ENCODE results near the gene ORC2. TPM values are rescaled to one million over a fixed set of nuclear protein-coding genes. Genes with fewer than 3 reads are reported as not detected.

The ORC2 gene
- 33.7 to 38.3 TPM (median 37.5 TPM) in 3 replicates for total RNA-seq

- peak; percentile 88 to 97 for DNase-seq (ENCODE audit: low spot score in 2 of 2, unreplicated experiment in 2 of 2)
- H3K4me1 Mint-ChIP-seq, result peaks cover 47% of the 10 kb centered on the region
- no peaks in the 10 kb centered on the region for H3K27me3 Mint-ChIP-seq (ENCODE audit: low read depth)
- H3K4me3 Mint-ChIP-seq, result peak within 1 kb of the TSS; percentile 95
- no peaks in the 10 kb centered on the region for H3K9me3 Mint-ChIP-seq
- peak; percentile 51 for TF ChIP-seq CTCF (IDR thresholded peaks at IDR 0.05; ENCODE audit: unreplicated experiment)
- H3K27ac Mint-ChIP-seq, result peak within 1 kb of the TSS; percentile 100
- H3K36me3 Mint-ChIP-seq, result peaks cover 2% of the 10 kb centered on the region
Measured at GRCh38 chr2:200963124-200963917, at the start of gene ORC2. ORC2 (minus strand) TSS chr2:200963660; CDS start chr2:200958123, 5,537 bp downstream.

GRCh38 chr2:201008296-201008829, 44.9 kb upstream of the ORC2 start:
- no peak overlapping the region for H3K4me3 Mint-ChIP-seq
- H3K27ac Mint-ChIP-seq, result no peak overlapping the region
- H3K4me1 Mint-ChIP-seq, result no peaks in the 10 kb centered on the region
- H3K27me3 Mint-ChIP-seq (ENCODE audit: low read depth), result no peaks in the 10 kb centered on the region
- no peak for DNase-seq (ENCODE audit: low spot score in 2 of 2, unreplicated experiment in 2 of 2)
- TF ChIP-seq CTCF (IDR thresholded peaks at IDR 0.05; ENCODE audit: unreplicated experiment), result no peak
- peaks cover 14% of the 10 kb centered on the region for H3K36me3 Mint-ChIP-seq
- no peaks in the 10 kb centered on the region for H3K9me3 Mint-ChIP-seq

DNA sequence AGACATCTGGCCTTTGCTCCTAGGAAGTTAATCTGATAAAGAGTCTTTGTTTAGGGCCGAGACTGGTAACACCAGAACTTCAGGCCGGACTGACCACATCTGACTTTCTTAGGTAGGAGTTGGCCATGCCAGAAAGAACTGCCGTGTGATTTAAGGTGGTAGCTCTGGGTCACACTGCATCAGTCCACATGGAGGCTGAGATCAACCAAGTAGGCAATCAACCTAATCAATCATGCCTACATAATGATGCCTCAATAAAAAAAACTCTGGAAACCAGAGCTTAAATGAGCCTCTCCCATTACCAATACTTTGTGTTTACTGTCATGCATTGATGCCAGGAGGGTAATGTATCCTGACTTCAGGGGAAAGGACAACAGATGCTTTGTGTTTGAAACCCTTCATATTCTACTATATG, 44.1 kb upstream of the ORC2 start:
- TF ChIP-seq CTCF (IDR thresholded peaks at IDR 0.05; ENCODE audit: unreplicated experiment), result no peak
- Mint-ChIP-seq H3K36me3 (peaks cover 18% of the 10 kb centered on the region), H3K27me3 (ENCODE audit: low read depth) (no peaks in the 10 kb centered on the region), H3K27ac (no peak overlapping the region), H3K9me3 (no peaks in the 10 kb centered on the region), H3K4me1 (no peaks in the 10 kb centered on the region), H3K4me3 (no peak overlapping the region)
- no peak for DNase-seq (ENCODE audit: low spot score in 2 of 2, unreplicated experiment in 2 of 2)

DNA sequence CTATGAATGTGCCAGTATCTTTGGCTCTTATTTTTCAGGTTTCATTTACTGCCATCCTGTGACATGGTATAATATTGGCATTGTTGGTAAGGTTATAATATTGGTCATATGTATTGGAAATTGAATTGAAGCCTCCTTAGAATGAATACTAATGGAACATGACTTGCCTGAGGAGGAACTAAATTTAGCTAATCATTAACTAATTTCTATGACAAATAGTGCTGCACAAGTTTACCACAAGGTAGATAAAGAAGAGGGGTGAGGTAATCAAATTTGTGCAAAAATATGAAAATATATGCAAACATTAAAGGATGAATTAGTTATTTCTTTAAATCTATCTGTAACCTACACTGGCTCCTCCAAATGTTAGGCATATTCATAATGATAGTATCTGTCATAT, 43.2 kb upstream of the ORC2 start:
- Mint-ChIP-seq H3K4me3 (no peak overlapping the region), H3K27ac (no peak overlapping the region), H3K27me3 (ENCODE audit: low read depth) (no peaks in the 10 kb centered on the region), H3K36me3 (peaks cover 21% of the 10 kb centered on the region), H3K9me3 (no peaks in the 10 kb centered on the region), H3K4me1 (no peaks in the 10 kb centered on the region)
- no peak for TF ChIP-seq CTCF (IDR thresholded peaks at IDR 0.05; ENCODE audit: unreplicated experiment)
- DNase-seq (ENCODE audit: low spot score in 2 of 2, unreplicated experiment in 2 of 2), result no peak

GRCh38 chr2:201004370-201004769, 40.9 kb upstream of the ORC2 start:
- H3K27ac Mint-ChIP-seq, result no peak overlapping the region
- H3K9me3 Mint-ChIP-seq, result no peaks in the 10 kb centered on the region
- no peak for DNase-seq (ENCODE audit: low spot score in 2 of 2, unreplicated experiment in 2 of 2)
- peaks cover 24% of the 10 kb centered on the region for H3K36me3 Mint-ChIP-seq
- H3K27me3 Mint-ChIP-seq (ENCODE audit: low read depth), result no peaks in the 10 kb centered on the region
- no peak overlapping the region for H3K4me3 Mint-ChIP-seq
- no peaks in the 10 kb centered on the region for H3K4me1 Mint-ChIP-seq
- no peak for TF ChIP-seq CTCF (IDR thresholded peaks at IDR 0.05; ENCODE audit: unreplicated experiment)
